SK-N-SH treated with all-trans-retinoic acid at 6 μM for 48 hours (cell line): ENCODE measurements around the gene PSME3IP1.

Source experiments
- BACH2 ChIP-seq: fragments of 250-450 bp; sonication (Bioruptor Pico); IDR thresholded peaks from 2 replicates; pipeline ENCODE4 v1.9.0; 2021; ENCODE audit warnings: mild to moderate bottlenecking, borderline replicate concordance
- CREB5 ChIP-seq: fragments of 250-450 bp; sonication (Bioruptor Pico); IDR thresholded peaks from 2 replicates; pipeline ENCODE4 v1.5.1; 2020; ENCODE audit warnings: low read depth, mild to moderate bottlenecking, moderate library complexity
- CSDC2 ChIP-seq: fragments of 250-450 bp; sonication (Bioruptor Pico); IDR thresholded peaks from 2 replicates; pipeline ENCODE4 v1.5.0; 2020; ENCODE audit warnings: mild to moderate bottlenecking, moderate library complexity
- OSR1 ChIP-seq: fragments of 250-450 bp; sonication (Bioruptor Pico); IDR thresholded peaks from 2 replicates; pipeline ENCODE4 v1.8.0; 2022; ENCODE audit warnings: moderate library complexity, mild to moderate bottlenecking, inconsistent platforms
- PATZ1 ChIP-seq: fragments of 250-450 bp; sonication (Bioruptor Pico); IDR thresholded peaks from 2 replicates; pipeline ENCODE4 v1.8.0; 2020; ENCODE audit warnings: mild to moderate bottlenecking, moderate library complexity, borderline replicate concordance
- SNAI2 ChIP-seq: fragments of 250-450 bp; sonication (Bioruptor Pico); IDR thresholded peaks from 2 replicates; pipeline ENCODE4 v1.5.0; 2020; ENCODE audit warnings: mild to moderate bottlenecking, moderate library complexity
- ZC3H10 ChIP-seq: fragments of 250-450 bp; sonication (Bioruptor Pico); IDR thresholded peaks from 2 replicates; pipeline ENCODE4 v1.5.1; 2021; ENCODE audit warnings: mild to moderate bottlenecking, moderate library complexity
- ZFP3 ChIP-seq: fragments of 250-450 bp; sonication (Bioruptor Pico); IDR thresholded peaks from 2 replicates; pipeline ENCODE4 v1.5.0; 2020; ENCODE audit warnings: mild to moderate bottlenecking, moderate library complexity
- ZNF565 ChIP-seq: fragments of 450-650 bp; formaldehyde crosslinking; conservative IDR thresholded peaks from 2 replicates; pipeline ENCODE4 v1.5.0; 2020; ENCODE audit warnings: low read depth, mild to moderate bottlenecking, moderate library complexity
- ZNF8 ChIP-seq: fragments of 450-650 bp; formaldehyde crosslinking; IDR thresholded peaks from 2 replicates; pipeline ENCODE4 v1.5.0; 2020; ENCODE audit warnings: mild to moderate bottlenecking, moderate library complexity

DNA sequence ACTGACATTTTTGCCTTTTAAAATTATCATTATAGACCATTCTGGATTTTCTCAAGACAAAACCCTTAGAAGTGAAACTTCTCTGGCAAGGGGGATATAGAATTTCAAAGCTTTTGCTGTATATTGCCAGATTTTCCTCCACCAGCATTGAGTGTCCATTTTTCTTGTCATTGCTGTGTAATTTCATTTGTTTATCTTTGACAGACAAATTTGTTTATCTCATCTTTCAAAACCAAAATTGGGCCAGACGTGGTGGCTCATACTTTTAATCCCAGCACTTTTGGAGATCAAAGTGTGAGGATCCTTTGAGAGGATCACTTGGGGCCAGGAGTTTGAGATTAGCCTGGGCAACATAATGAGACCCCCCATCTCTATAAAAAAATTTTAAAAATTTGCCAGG, 43.2 kb upstream of the PSME3IP1 start:
- TF ChIP-seq ZC3H10 (CRISPR knock-in tag) (no peak), PATZ1 (no peak), BACH2 (CRISPR knock-in tag) (no peak), OSR1 (CRISPR knock-in tag) (no peak), CREB5 (CRISPR knock-in tag) (no peak), ZFP3 (CRISPR knock-in tag) (no peak), ZNF8 (CRISPR knock-in tag) (no peak), CSDC2 (no peak), SNAI2 (CRISPR knock-in tag) (no peak), ZNF565 (CRISPR knock-in tag) (no peak)
